HG03457 (cell line): Measurements from ENCODE around the gene ASAP2.

Experiments used
- ATAC-seq: cut with Tn5 transposase; IDR thresholded peaks from one replicate; pipeline ENCODE4 v1.9.1; 2021; ENCODE audit warnings: moderate number of reproducible peaks; ENCODE audit not compliant: unreplicated experiment

Gene ASAP2

DNA sequence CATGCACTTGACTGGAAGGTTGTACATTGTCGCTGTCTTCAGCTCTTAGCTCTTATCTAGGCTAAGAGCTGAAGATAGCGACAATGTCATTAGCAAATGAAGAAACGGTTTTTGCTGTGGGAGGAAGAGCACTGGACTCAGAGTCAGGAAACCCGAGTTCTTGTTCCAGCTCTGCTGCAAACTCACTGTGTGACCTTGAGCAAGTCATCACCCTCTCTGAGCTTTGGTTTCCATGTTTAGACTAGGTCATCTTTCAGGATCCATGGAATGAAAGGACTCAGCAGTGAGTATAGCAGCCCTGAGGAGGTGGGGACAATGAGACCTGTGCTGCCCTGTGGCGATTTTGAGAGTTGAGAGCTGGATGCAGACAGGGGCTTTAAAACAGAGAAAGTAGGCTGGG is 85.3 kb downstream of the ASAP2 start:
- ATAC-seq = no peak

DNA sequence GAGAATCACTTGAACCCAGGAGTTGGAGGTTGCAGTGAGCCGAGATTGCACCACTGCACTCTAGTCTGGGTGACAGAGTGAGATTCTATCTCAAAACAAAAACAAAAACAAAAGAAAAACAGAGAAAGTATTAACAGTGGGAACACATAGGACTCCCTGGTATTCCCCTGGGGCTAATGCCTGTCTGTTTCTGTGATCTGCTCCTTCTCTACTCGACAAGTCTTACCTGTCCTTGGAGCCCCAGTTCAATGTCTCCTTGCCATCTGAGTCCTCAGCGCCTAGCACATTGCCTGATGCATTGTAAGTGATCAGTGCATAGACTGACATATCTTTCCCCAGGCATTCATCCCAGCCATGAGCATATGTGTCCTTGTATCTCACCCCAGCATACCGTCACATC is 85.8 kb downstream of the ASAP2 start:
- no peak for ATAC-seq

- no peak for ATAC-seq
These were observed 88.2 kb downstream of the ASAP2 start for GRCh38 chr2:9294764-9295163.

- no peak for ATAC-seq
These were observed 89.9 kb downstream of the ASAP2 start for GRCh38 chr2:9296559-9296958.

- ATAC-seq = no peak
These were observed 90.5 kb downstream of the ASAP2 start for GRCh38 chr2:9297156-9297555.

- no peak for ATAC-seq
These were observed 91.2 kb downstream of the ASAP2 start for GRCh38 chr2:9297807-9298206.

DNA sequence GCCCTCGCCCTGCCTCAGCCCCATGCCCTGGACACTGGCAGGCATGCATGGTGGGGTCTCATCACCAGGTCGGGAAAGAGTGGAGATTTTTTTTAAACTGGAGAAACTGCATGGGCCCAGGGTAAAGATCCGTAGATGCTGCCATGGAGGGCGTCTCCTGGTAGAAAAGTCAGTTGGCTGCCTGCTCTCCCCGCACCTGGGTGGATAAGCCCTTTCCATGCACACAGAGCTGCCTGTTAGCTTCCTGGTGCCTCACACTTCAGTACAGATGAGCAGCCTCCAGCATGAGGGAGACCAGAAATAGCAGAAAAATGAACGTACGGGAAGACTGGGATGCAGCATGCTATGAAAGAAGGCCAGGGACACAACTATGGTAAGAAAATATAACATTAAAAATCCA is 92.0 kb downstream of the ASAP2 start:
- no peak for ATAC-seq

GRCh38 chr2:9299161-9300100 is 92.8 kb downstream of the ASAP2 start:
- no peak for ATAC-seq

DNA sequence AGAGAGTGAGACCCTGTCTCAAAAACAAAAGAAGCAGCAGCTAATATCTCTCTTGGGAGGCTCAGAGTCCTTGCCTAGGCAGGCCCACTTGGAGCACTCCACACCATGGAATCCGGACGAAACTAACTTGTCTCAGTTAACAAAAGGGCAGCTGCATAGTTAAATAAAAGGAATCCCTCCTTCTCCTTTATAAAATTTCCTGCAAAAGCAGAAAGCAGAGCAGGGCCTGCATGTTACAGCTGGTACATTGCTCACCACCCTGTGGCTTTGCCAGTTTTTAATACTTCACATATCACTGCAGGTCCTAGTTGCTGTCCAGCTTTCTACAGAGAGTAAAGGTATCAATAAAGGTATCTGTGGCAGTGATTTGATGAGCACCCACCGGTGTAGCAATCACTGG is 93.6 kb downstream of the ASAP2 start:
- ATAC-seq = no peak

DNA sequence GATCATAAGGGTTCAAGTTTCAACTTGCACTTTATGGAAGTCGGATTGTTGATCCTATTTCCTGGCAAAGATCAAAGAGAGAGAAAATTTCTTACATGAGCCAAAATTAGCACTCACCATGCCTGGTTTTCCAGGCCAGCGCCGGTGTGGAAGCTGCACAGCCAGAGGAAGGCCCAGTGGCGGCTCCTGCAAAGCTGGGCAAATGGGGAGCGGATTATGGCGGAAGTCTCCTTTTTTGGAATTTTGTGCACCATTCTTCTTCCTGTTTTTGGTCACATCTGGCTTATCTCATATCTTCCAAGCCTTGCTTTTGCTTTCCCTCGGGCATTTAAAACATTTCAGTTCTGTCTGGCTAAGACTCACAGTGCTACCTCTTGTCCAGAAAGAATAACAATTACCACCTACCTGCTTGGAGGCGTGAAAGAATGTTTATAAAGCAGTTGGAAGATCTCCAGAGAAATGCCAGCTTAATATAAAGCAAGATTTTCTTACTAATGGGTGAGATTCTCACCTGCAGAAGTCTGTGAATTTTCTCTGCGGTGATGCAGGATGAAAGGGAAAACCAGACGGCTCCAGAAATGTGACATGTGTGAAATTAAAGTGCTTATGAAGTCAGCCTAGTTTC is 94.3 kb downstream of the ASAP2 start:
- no peak for ATAC-seq

GRCh38 chr2:9302755-9303154 is 96.1 kb downstream of the ASAP2 start:
- ATAC-seq = no peak

- ATAC-seq = no peak
These were observed 97.1 kb downstream of the ASAP2 start for GRCh38 chr2:9303528-9304225.

DNA sequence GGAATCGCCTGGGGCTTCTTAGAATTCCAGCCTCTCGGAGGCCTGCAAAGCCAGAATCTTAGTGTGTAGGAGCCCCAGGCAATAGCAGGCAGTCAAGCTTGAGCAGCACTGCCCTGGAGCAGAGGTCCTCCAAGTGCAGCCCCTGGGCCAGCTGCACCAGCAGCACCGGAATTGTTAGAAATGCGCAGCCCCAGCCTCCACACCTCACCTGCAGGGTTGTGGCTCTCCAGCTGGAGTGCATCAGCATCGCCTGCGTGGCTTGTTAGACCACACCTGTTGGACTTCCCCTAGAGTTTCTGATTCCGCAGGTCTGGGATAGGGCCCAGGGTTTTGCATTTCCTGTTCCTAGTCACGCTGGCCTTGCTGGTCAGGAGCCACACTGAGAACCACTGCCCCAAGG is 100.3 kb downstream of the ASAP2 start:
- no peak for ATAC-seq

- no peak for ATAC-seq
These were observed 100.9 kb downstream of the ASAP2 start for GRCh38 chr2:9307535-9307934.

DNA sequence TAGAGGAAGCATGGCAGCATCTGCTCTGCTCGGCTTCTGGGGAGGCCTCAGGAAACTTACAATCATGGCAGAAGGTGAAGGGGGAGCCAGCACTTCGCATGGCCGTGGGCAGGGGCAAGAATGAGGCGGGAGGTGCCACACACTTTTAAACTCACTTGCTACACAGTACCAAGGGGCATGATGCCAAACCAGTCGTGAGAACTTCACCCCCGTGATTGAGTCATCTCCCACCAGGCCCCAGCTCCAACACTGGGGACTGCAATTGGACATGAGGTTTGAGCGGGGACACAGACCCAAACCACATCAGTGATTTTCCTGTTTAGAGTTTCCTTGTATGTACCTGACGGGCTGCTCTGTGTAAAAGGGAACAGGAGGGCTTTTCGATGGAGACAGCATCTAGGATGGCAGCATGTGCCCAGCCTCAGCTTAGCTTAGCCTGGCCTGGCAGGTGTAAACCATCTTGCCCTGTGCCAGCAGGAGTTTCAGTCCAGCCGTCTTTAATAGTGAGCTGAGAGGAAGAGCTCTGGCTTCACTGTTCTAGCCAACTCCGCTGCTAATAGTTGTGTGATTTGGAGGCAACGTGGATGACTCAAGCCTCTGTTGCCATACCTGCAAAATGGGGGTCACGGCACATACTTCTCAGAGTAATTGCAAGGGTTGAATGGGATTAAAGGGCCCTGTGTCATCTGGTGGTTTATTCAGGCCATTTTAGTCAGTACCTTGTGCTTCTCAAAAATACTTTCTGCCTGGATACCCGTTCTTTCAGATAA is 101.8 kb downstream of the ASAP2 start:
- ATAC-seq = no peak

- no peak for ATAC-seq
These were observed 102.5 kb downstream of the ASAP2 start for GRCh38 chr2:9309147-9309546.

- no peak for ATAC-seq
These were observed 103.8 kb downstream of the ASAP2 start for GRCh38 chr2:9310377-9310776.

DNA sequence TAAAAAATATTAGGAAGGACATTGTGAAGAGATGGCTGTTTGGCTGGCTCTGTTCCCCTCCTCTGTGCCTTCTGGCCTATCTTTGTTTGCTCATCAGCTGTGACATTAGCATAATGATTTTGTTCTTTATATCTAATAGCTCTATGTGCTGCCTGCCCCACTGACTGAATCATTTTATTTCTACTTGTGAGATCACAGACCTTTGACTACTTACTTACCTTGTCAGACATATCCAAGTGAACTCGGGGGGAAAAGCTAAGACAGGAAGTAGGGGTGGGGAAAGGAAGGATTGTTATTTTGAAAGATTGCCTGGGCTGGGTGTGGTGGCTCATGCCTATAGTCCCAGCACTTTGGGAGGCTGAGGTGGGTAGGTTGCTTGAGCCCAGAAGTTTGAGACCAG is 104.2 kb downstream of the ASAP2 start:
- no peak for ATAC-seq

- no peak for ATAC-seq
These were observed 104.9 kb downstream of the ASAP2 start for GRCh38 chr2:9311488-9311887.

DNA sequence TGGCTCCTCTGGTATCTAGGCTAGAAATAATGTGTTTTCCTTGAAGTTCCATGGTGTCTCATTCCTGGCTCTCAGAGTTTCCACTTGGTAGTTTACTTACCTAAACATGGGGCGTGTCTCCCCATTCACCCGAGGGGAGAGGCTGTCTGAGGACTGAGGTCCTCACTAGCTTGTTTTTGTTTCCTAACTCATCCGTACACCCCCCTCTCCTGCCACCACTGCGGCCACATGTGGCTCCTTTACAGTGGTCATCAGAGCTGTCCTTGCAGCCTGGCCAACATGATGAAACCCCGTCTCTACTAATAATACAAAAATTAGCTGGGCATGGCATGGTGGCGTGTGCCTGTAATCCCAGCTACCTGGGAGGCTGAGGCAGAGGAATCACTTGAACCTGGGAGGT is 106.0 kb downstream of the ASAP2 start:
- no peak for ATAC-seq

- ATAC-seq = no peak
These were observed 106.8 kb downstream of the ASAP2 start for GRCh38 chr2:9313443-9313842.
